ENCODE results near the gene CYP2R1.

CYP2R1 gene

DNA sequence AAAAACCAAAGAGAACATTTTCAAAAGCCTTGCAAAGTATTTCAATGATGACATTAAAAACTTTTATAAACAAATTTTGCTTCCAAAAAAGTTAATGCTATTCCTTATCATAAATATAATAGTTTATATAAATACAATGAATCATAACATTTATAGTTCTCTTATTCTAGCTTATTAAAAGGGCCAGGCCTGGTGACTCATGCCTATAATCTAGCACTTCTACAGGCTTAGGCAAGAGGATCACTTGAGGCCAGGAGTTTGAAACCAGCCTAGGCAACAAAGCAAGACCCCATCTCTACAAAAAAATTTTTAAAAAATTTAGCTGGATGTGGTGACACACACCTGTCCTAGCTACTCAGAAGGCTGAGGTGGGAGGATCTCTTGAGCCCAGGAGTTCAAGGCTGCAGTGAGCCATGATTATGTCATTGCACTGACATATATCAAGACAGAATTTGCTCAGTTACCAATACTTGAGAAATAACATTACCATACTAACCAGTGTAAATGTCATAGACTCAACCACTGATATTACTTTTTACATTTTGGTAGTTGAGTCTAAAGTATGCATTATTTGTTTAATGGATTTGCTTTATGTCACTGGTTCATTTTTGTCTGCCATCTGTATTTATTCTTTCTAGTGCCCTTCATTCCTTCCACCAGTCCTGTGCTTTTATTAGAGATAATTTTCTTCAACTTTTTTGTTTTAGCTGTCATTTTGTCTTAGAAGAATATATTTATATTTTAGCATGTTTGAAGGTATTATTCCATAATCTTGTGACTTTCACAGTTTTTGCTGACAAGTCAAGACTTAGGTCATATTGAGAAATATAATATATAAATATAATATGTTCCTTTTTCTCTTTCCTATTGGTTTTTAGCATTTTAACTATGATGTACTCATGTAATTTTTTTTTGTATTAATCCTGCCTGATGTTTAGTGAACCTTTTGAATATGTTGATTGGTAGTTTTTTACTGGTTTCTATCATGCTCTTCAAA is 56.2 kb downstream of the CYP2R1 start:
- no peak overlapping the region for H3K27ac ChIP-seq (ENCODE audit: low read length)
- H3K9me3 ChIP-seq (ENCODE audit: insufficient read depth, low read length, severe bottlenecking), result no peaks in the 10 kb centered on the region
- no peak for TF ChIP-seq EZH2 (IDR thresholded peaks at IDR 0.05; ENCODE audit: borderline replicate concordance, low read depth, low read length, severe bottlenecking)
- TF ChIP-seq, protein P1, sequence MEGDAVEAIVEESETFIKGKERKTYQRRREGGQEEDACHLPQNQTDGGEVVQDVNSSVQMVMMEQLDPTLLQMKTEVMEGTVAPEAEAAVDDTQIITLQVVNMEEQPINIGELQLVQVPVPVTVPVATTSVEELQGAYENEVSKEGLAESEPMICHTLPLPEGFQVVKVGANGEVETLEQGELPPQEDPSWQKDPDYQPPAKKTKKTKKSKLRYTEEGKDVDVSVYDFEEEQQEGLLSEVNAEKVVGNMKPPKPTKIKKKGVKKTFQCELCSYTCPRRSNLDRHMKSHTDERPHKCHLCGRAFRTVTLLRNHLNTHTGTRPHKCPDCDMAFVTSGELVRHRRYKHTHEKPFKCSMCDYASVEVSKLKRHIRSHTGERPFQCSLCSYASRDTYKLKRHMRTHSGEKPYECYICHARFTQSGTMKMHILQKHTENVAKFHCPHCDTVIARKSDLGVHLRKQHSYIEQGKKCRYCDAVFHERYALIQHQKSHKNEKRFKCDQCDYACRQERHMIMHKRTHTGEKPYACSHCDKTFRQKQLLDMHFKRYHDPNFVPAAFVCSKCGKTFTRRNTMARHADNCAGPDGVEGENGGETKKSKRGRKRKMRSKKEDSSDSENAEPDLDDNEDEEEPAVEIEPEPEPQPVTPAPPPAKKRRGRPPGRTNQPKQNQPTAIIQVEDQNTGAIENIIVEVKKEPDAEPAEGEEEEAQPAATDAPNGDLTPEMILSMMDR (IDR thresholded peaks at IDR 0.05; ENCODE audit: borderline replicate concordance, extremely low read depth, low read length, poor library complexity, severe bottlenecking), result no peak
- no peaks in the 10 kb centered on the region for H4K20me1 ChIP-seq (ENCODE audit: insufficient read depth, low read length)
- no peak overlapping the region for H3K9ac ChIP-seq (ENCODE audit: low read depth, low read length)
- H3K79me2 ChIP-seq (ENCODE audit: insufficient read depth, low read length), result no peaks in the 10 kb centered on the region
- peaks cover 12% of the 10 kb centered on the region; the same call in 1 of the 2 replicates for H3K36me3 ChIP-seq (ENCODE audit: insufficient read depth, low read length)
- ATAC-seq (ENCODE audit: insufficient read depth, low read depth) (no peak), DNase-seq (no peak)
- no peaks in the 10 kb centered on the region for H3K4me1 ChIP-seq (ENCODE audit: insufficient read depth, low read length)
- H2AFZ ChIP-seq (ENCODE audit: low read depth, low read length), result no peak overlapping the region
- no peaks in the 10 kb centered on the region for H3K27me3 ChIP-seq (ENCODE audit: insufficient read depth, low read length, poor library complexity)
- no peak overlapping the region for H3K4me3 ChIP-seq (ENCODE audit: low read depth in 1 of 2, low read length in 2 of 2)
- H3K4me2 ChIP-seq (ENCODE audit: insufficient read depth, low read length), result no peak overlapping the region
